Heart left ventricle (tissue), 16 donors: ENCODE measurements around the gene ZNF683. TPM values are rescaled to one million over a fixed set of nuclear protein-coding genes. Genes with fewer than 3 reads are reported as not detected.
A peak's percentile ranks its signal among the peaks of the same experiment; 100 is the strongest.

Source experiments
- ATAC-seq, 4 donors: fragments of 200-7000 bp; cut with Tn5 transposase; one replicate each; pipeline ENCODE4 v1.9.1; 2020 to 2022; ENCODE audit warnings: moderate library complexity in 4 of 4, mild to moderate bottlenecking in 3 of 4, moderate number of reproducible peaks in 1 of 4
- DNase-seq, 5 donors: peaks; one replicate each; pipeline ENCODE4 v3.0.0-alpha.2; 2020
- H3K27ac ChIP-seq, 12 donors: fragments of 200-600 bp; sonication (generic) in 4 of 12; one replicate each; pipeline versions ENCODE4 v1.5.0 to v1.8.0; 2016 to 2022; ENCODE audit warnings: mild to moderate bottlenecking in 2 of 12
- H3K27me3 ChIP-seq, 9 donors: fragments of 200-600 bp; sonication (generic) in 2 of 9; one replicate each; pipeline versions ENCODE4 v1.5.1 to v1.8.0; 2016 to 2022; ENCODE audit warnings: mild to moderate bottlenecking in 3 of 9
- H3K36me3 ChIP-seq, 9 donors: fragments of 200-600 bp; sonication (generic) in 2 of 9; one replicate each; pipeline versions ENCODE4 v1.5.0 to v1.8.0; 2018 to 2022; ENCODE audit warnings: mild to moderate bottlenecking in 2 of 9
- H3K4me1 ChIP-seq, 12 donors: fragments of 200-600 bp; sonication (generic) in 4 of 12; one replicate each; pipeline versions ENCODE4 v1.5.0 to v1.8.0; 2016 to 2022; ENCODE audit warnings: mild to moderate bottlenecking in 3 of 12
- H3K4me3 ChIP-seq, 12 donors: fragments of 200-600 bp; sonication (generic) in 4 of 12; one replicate each; pipeline versions ENCODE4 v1.5.0 to v1.8.0; 2017 to 2022; ENCODE audit warnings: mild to moderate bottlenecking in 9 of 12, moderate library complexity in 4 of 12
- H3K9me3 ChIP-seq, 12 donors: fragments of 200-600 bp; sonication (generic) in 4 of 12; one replicate each; pipeline versions ENCODE4 v1.5.0 to v1.8.0; 2016 to 2022; ENCODE audit warnings: mild to moderate bottlenecking in 1 of 12
- CTCF ChIP-seq, 12 donors: fragments of 200-600 bp; sonication (generic) in 4 of 12; IDR thresholded peaks; one replicate each; pipeline versions ENCODE4 v1.5.0 to v1.8.0; 2018 to 2022; ENCODE audit warnings: antibody characterized with exemption in 12 of 12, mild to moderate bottlenecking in 5 of 12
- POLR2A ChIP-seq, 2 donors: fragments of 450-650 bp; IDR thresholded peaks; one replicate each; pipeline ENCODE4 v1.6.1; 2017; ENCODE audit warnings: antibody characterized with exemption in 2 of 2, mild to moderate bottlenecking in 2 of 2, moderate library complexity in 2 of 2
- WGBS, 4 donors: extraction: QIAGEN DNeasy Blood & Tissue Kit in 2 of 4; methylation state at CpG; one replicate each; pipeline versions ENCODE4 v1.1.5 to v1.1.7; 2013 to 2018; 5-methylcytosine and 5-hydroxymethylcytosine counted together
- intact Hi-C, 10 donors: fragments of 100-400 bp; cut with DNase I; formaldehyde crosslinking; loops; one replicate each; pipeline versions ENCODE4 v1.11.1 to v1.14.2; 2022
- polyA plus RNA-seq, 2 donors: library from polyadenylated mRNA; stranded (reverse); fragments of 200-250 nt; gene quantifications; one replicate each; pipeline ENCODE4 v1.2.3, GENCODE V29; 2013
- total RNA-seq, 9 donors: library from RNA; depleted of rRNA in 2 of 9; stranded (reverse); fragments of >200 nt in 2 of 9; fragmentation: NEBNext Ultra II Directional in 3 of 9; extraction: Animal tissue kit (Norgen Biotek cat#: 25700) in 3 of 9; gene quantifications; one replicate each; pipeline versions ENCODE4 v1.1.0 to v1.2.4, GENCODE V29; 2016 to 2023
- donor health status: ischemic (EF 13 %, LVEDD 7.1; RV severe dilation, severe dysfunction).
- donor health status: healthy with polysubstance abuse.
- donor health status: DM: no; HTN: yes; CAD: no.
- donor health status: DM: no; HTN: no; CAD: no.
- donor health status: ischemic (EF 25% LVEDD 6.9; RV normal size, moderate dysfunction).
- donor health status: ischemic (EF 25% LVEDD 5.7; RV mildly dilated, moderate dysfunction).
- donor health status: healthy.
- donor health status: DM: yes; HTN: yes; CAD: no.
- donor health status: ischemic (EF 35%, LVEDD 5.7; RV mildly dilated, moderate dysfunction).
- donor health status: nonischemic (EF 11% LVEDD 7.7; RV severe dilation, severe dysfunction).
- donor health status: DM: yes; HTN: yes; CAD: no.
- donor health status: PGD.
- donor health status: ischemic (EF 29% LVEDD 5.4; RV normal size, mild dysfunction).
- donor health status: nonischemic (EF 23%, LVEDD 6.1; RV moderate dilation, normal function).

ZNF683 gene
- total and polyA plus RNA-seq, 11 donors, result 0.04 to 1.2 (median 0.38) TPM; not detected in 7

GRCh38 chr1:26321315-26322041, 51.1 kb downstream of the ZNF683 start:
- Histone ChIP-seq H3K27me3 (no peaks in the 10 kb centered on the region), H3K27ac (peak overlapping the region in 1 of 12 donors; percentile 60), H3K4me3 (peak overlapping the region in 2 of 12 donors; percentile 30 to 34), H3K9me3 (no peaks in the 10 kb centered on the region), H3K4me1 (peaks cover 0 to 47% (median 7%) of the 10 kb centered on the region in 12 donors), H3K36me3 (no peaks in the 10 kb centered on the region)
- ATAC-seq (peak; percentile 82 to 94 (median 92)), DNase-seq (peak; percentile 89 to 95 (median 92))
- TF ChIP-seq POLR2A (IDR thresholded peaks at IDR 0.05) (no peak), CTCF (IDR thresholded peaks at IDR 0.05) (peak; percentile 81 to 92 (median 90))
- WGBS, 4 donors, result 12 to 15% (median 14%) methylated on average over 16 of the region's 16 CpGs
- intact Hi-C loops, result loop anchor here (1.0 to 10.0 kb wide), 18 partner anchors 34 to 219 kb away; partner anchors contain the start of genes C1orf232 (in 3 of the 10), ZNF593 (in 3 of the 10), CNKSR1 (in 1 of the 10) and ZNF593OS (in 1 of the 10)

DNA sequence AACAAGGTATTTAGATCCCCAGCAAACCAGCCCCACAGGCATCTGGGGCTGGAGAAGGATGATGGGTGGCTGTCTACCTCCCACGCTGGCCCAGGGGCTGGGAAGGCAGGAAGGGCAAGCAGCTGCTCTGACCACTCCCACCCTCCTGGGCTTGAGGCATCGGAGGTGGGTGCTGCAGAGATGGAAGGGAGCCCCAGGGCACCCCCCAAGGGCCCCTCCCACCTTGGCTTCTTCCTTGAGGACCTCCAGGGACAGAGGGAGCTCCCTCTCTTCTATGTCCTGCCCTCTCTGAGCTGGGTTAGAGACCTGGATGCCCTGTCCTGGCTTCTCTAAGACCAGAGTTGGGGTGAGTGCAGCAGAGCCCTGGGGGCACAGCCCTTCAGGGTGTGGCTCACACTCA, 51.7 kb downstream of the ZNF683 start:
- intact Hi-C loops, result loop anchor here (1.0 to 10.0 kb wide), 17 partner anchors 34 to 219 kb away; partner anchors contain the start of genes C1orf232 (in 3 of the 10), ZNF593 (in 3 of the 10), CNKSR1 (in 1 of the 10) and ZNF593OS (in 1 of the 10)
- H3K27me3 ChIP-seq, result no peaks in the 10 kb centered on the region
- peak overlapping the region in 1 of 12 donors; percentile 60 for H3K27ac ChIP-seq
- 58 to 71% (median 67%) methylated on average over 2 of the region's 2 CpGs; no CpG with 5 or more reads in 1 of the 4 donors for WGBS, 4 donors
- TF ChIP-seq CTCF (IDR thresholded peaks at IDR 0.05) (no peak), POLR2A (IDR thresholded peaks at IDR 0.05) (no peak)
- no peaks in the 10 kb centered on the region for H3K9me3 ChIP-seq
- H3K4me1 ChIP-seq, result peaks cover 0 to 52% (median 7%) of the 10 kb centered on the region in 12 donors
- peak overlapping the region in 1 of 12 donors; percentile 34 for H3K4me3 ChIP-seq
- ATAC-seq (peak in 1 of 4 donors; percentile 15), DNase-seq (no peak)
- H3K36me3 ChIP-seq, result no peaks in the 10 kb centered on the region

DNA sequence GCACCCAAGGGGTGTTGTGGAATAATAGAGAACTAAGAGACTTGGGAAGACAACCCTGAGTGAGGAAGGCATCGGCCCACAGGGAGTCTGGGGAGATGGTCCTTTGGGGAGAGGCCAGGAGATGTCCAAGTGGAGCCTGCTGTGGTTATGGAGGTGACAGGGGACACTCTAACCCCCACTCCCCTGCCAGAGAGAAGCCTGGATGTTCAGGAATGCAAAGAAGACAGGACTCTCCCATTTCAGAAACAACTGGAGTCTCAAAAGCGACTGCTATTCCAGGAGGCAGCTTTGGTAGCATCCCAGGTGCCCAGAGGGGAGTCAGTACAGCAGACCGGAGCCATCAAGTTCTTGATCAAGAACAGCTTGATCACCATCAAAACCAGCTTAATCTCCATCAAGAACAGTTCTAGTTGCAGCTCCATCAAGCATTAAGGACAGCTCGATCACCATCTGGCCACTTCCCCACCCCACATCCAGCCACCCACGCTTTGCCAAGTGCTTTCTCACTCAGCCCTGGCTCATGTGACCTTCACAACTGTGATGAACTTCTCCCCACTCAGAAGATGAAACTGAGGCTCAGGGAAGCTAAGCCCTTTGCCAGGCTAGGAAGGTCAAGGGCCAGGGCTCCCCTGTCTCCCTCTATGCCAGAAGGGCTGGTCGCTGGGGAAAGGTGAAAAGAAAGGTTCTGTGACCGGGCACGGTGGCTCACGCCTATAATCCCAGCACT, 54.0 kb downstream of the ZNF683 start:
- peak overlapping the region in 8 of 12 donors; percentile 42 to 88 (median 51) for H3K27ac ChIP-seq
- peak overlapping the region in 9 of 12 donors; percentile 3 to 63 (median 18) for H3K4me3 ChIP-seq
- intact Hi-C loops, result loop anchor here in 1 of 10 donors (10.0 kb wide), 1 partner anchor 284 kb away; no protein-coding TSS in a partner anchor
- WGBS, 4 donors, result 84 to 86% (median 85%) methylated on average over 9 of the region's 9 CpGs
- H3K4me1 ChIP-seq, result peaks cover 0 to 76% (median 7%) of the 10 kb centered on the region in 12 donors
- no peaks in the 10 kb centered on the region for H3K9me3 ChIP-seq
- H3K27me3 ChIP-seq, result no peaks in the 10 kb centered on the region
- no peak for TF ChIP-seq CTCF (IDR thresholded peaks at IDR 0.05)
- TF ChIP-seq POLR2A (IDR thresholded peaks at IDR 0.05), result no peak
- DNase-seq, result peak in 1 of 5 donors; percentile 55
- no peaks in the 10 kb centered on the region for H3K36me3 ChIP-seq
- ATAC-seq, result peak in 2 of 4 donors; percentile 17 to 27
